Measurements from ENCODE around the gene MYH7B.

Gene MYH7B

DNA sequence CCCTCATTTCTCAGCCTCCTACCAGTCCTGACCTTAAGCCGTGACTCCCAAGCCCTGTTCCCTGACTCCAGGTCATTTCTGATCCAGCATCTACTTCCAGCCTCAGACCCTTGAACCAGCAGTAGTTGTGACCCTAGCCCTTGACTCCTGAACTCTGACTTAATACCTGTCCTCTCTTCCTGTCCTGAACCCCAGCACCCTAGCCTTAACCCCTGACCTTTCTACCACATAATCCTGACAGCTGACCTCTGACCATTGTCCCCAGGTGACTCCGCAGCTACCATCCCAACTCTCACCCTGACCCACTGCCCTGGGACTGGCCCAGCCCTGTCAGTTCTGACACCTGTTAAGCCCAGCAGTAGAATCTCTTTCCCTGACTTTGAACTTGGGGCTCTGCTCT is 42.1 kb downstream of the MYH7B start:
- Histone ChIP-seq H3K4me1 (ENCODE audit: control insufficient read depth, low read depth, low read length) (no peaks in the 10 kb centered on the region), H3K27ac (ENCODE audit: low read depth, low read length) (no peak overlapping the region)

DNA sequence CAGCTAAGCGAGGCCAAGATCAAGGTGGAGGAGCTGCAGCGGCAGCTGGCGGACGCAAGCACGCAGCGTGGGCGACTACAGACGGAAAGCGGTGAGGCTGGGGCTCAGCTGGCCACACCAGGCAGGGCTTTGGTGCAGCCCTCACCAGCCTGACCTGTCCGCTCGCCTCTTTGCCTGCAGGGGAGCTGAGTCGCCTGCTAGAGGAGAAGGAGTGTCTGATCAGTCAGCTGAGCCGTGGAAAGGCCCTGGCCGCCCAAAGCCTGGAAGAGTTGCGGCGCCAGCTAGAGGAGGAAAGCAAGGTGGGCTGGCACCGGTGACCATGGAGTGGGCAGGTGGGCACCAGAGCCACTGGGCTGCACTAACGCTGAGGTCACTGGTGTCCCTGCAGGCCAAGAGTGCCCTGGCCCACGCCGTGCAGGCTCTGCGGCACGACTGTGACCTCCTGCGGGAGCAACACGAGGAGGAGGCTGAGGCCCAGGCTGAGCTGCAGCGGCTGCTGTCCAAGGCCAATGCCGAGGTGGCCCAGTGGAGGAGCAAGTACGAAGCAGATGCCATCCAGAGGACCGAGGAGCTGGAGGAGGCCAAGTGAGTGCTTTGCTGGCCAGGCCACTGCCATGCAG is 42.8 kb downstream of the MYH7B start:
- WGBS (ENCODE audit: extremely low coverage, insufficient coverage, low lambda C conversion rate), result no CpG with 5 or more reads among the region's 28 CpGs
- Histone ChIP-seq H3K23ac (ENCODE audit: low read length) (no peak overlapping the region), H3K4me2 (ENCODE audit: low read length) (no peak overlapping the region), H2BK120ac (ENCODE audit: low read depth, low read length) (no peak overlapping the region), H3K56ac (ENCODE audit: low read length) (no peak overlapping the region), H3K9ac (ENCODE audit: low read length) (no peak overlapping the region), H3K27me3 (ENCODE audit: insufficient read depth, low read length, poor library complexity) (no peaks in the 10 kb centered on the region), H4K8ac (ENCODE audit: low read depth, low read length) (no peak overlapping the region), H3K27ac (ENCODE audit: low read depth, low read length) (no peak overlapping the region), H3K36me3 (ENCODE audit: control insufficient read depth, insufficient read depth, low read length) (peaks cover 8% of the 10 kb centered on the region), H3K4me1 (ENCODE audit: control insufficient read depth, low read depth, low read length) (no peaks in the 10 kb centered on the region), H3K18ac (ENCODE audit: low read length) (no peak overlapping the region), H3K4me3 (ENCODE audit: low read length) (no peak overlapping the region), H3K79me2 (ENCODE audit: control insufficient read depth, insufficient read depth, low read length) (no peaks in the 10 kb centered on the region), H2BK15ac (replicated peaks; ENCODE audit: low read depth) (no peak overlapping the region), H4K5ac (ENCODE audit: low read length) (no peak overlapping the region), H2AK5ac (ENCODE audit: low read length) (no peak overlapping the region), H2BK5ac (ENCODE audit: low read length) (no peak overlapping the region), H3K4ac (ENCODE audit: low read depth, low read length) (no peak overlapping the region), H3K79me1 (ENCODE audit: low read length) (no peaks in the 10 kb centered on the region)
- peak; percentile 29 for DNase-seq

More for the DNA sequence above, 42.1 kb downstream of the MYH7B start:
- Histone ChIP-seq H2BK120ac (ENCODE audit: low read depth, low read length) (no peak overlapping the region), H3K18ac (ENCODE audit: low read length) (no peak overlapping the region), H3K27me3 (ENCODE audit: insufficient read depth, low read length, poor library complexity) (no peaks in the 10 kb centered on the region), H3K9ac (ENCODE audit: low read length) (no peak overlapping the region), H3K4me2 (ENCODE audit: low read length) (no peak overlapping the region), H3K56ac (ENCODE audit: low read length) (no peak overlapping the region), H4K5ac (ENCODE audit: low read length) (no peak overlapping the region), H3K4ac (ENCODE audit: low read depth, low read length) (no peak overlapping the region), H3K79me1 (ENCODE audit: low read length) (no peaks in the 10 kb centered on the region), H3K23ac (ENCODE audit: low read length) (no peak overlapping the region), H4K8ac (ENCODE audit: low read depth, low read length) (no peak overlapping the region), H3K79me2 (ENCODE audit: control insufficient read depth, insufficient read depth, low read length) (no peaks in the 10 kb centered on the region), H3K4me3 (ENCODE audit: low read length) (no peak overlapping the region), H2BK15ac (replicated peaks; ENCODE audit: low read depth) (no peak overlapping the region), H3K36me3 (ENCODE audit: control insufficient read depth, insufficient read depth, low read length) (peaks cover 6% of the 10 kb centered on the region), H2AK5ac (ENCODE audit: low read length) (no peak overlapping the region), H2BK5ac (ENCODE audit: low read length) (no peak overlapping the region)
- DNase-seq, result no peak
- no CpG with 5 or more reads among the region's 2 CpGs for WGBS (ENCODE audit: extremely low coverage, insufficient coverage, low lambda C conversion rate)

DNA sequence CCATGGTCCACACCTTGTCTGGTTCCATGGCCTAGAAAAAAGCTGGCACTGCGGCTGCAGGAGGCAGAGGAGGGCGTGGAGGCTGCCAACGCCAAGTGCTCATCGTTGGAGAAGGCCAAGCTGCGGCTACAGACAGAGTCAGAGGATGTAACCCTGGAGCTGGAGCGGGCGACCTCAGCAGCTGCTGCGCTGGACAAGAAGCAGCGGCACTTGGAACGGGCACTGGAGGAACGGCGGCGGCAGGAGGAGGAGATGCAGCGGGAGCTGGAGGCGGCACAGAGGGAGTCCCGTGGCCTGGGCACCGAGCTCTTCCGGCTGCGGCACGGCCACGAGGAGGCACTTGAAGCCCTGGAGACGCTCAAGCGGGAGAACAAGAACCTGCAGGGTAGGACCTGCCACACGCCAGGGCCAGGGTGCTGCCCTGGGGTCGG is 43.4 kb downstream of the MYH7B start:
- peaks cover 8% of the 10 kb centered on the region for H3K36me3 ChIP-seq (ENCODE audit: control insufficient read depth, insufficient read depth, low read length)
- H2BK120ac ChIP-seq (ENCODE audit: low read depth, low read length), result no peak overlapping the region
- H2AK5ac ChIP-seq (ENCODE audit: low read length), result no peak overlapping the region
- H3K79me2 ChIP-seq (ENCODE audit: control insufficient read depth, insufficient read depth, low read length), result no peaks in the 10 kb centered on the region
- WGBS (ENCODE audit: extremely low coverage, insufficient coverage, low lambda C conversion rate), result no CpG with 5 or more reads among the region's 25 CpGs
- H3K27me3 ChIP-seq (ENCODE audit: insufficient read depth, low read length, poor library complexity), result no peaks in the 10 kb centered on the region
- no peak overlapping the region for H3K9ac ChIP-seq (ENCODE audit: low read length)
- DNase-seq, result no peak
- H3K4me2 ChIP-seq (ENCODE audit: low read length), result no peak overlapping the region
- H2BK5ac ChIP-seq (ENCODE audit: low read length), result no peak overlapping the region
- no peak overlapping the region for H4K8ac ChIP-seq (ENCODE audit: low read depth, low read length)
- no peak overlapping the region for H3K56ac ChIP-seq (ENCODE audit: low read length)
- no peak overlapping the region for H3K4ac ChIP-seq (ENCODE audit: low read depth, low read length)
- no peak overlapping the region for H3K18ac ChIP-seq (ENCODE audit: low read length)
- no peak overlapping the region for H3K27ac ChIP-seq (ENCODE audit: low read depth, low read length)
- no peak overlapping the region for H4K5ac ChIP-seq (ENCODE audit: low read length)
- H3K4me3 ChIP-seq (ENCODE audit: low read length), result no peak overlapping the region
- H2BK15ac ChIP-seq (replicated peaks; ENCODE audit: low read depth), result no peak overlapping the region
- H3K23ac ChIP-seq (ENCODE audit: low read length), result no peak overlapping the region
- no peaks in the 10 kb centered on the region for H3K79me1 ChIP-seq (ENCODE audit: low read length)
- H3K4me1 ChIP-seq (ENCODE audit: control insufficient read depth, low read depth, low read length), result no peaks in the 10 kb centered on the region

DNA sequence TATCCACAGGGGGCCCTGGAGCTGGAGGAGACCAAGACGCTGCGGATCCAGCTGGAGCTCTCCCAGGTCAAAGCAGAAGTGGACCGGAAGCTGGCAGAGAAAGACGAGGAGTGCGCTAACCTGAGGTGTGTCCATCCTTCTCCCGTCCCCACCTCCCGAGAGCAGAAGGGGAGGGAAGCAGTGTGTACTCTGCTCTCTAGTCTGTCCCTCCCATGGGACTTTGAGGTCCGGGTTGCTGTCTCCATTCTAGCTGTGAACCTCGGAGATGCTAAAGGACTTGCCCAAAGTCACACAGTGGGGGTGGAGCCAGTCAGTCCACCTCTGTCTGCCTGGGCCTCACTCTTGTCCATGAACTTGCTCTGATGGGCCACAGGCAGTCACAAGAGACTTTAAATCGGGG is 44.1 kb downstream of the MYH7B start:
- H3K4me1 ChIP-seq (ENCODE audit: control insufficient read depth, low read depth, low read length), result no peaks in the 10 kb centered on the region
- no peak overlapping the region for H3K27ac ChIP-seq (ENCODE audit: low read depth, low read length)
- no peak overlapping the region for H2AK5ac ChIP-seq (ENCODE audit: low read length)
- H3K36me3 ChIP-seq (ENCODE audit: control insufficient read depth, insufficient read depth, low read length), result peaks cover 10% of the 10 kb centered on the region
- H3K23ac ChIP-seq (ENCODE audit: low read length), result no peak overlapping the region
- no peaks in the 10 kb centered on the region for H3K27me3 ChIP-seq (ENCODE audit: insufficient read depth, low read length, poor library complexity)
- DNase-seq, result no peak
- no peak overlapping the region for H3K9ac ChIP-seq (ENCODE audit: low read length)
- H2BK120ac ChIP-seq (ENCODE audit: low read depth, low read length), result no peak overlapping the region
- no peak overlapping the region for H3K18ac ChIP-seq (ENCODE audit: low read length)
- no peak overlapping the region for H3K56ac ChIP-seq (ENCODE audit: low read length)
- no peak overlapping the region for H4K5ac ChIP-seq (ENCODE audit: low read length)
- H3K4me3 ChIP-seq (ENCODE audit: low read length), result no peak overlapping the region
- H4K8ac ChIP-seq (ENCODE audit: low read depth, low read length), result no peak overlapping the region
- H2BK15ac ChIP-seq (replicated peaks; ENCODE audit: low read depth), result no peak overlapping the region
- no peak overlapping the region for H2BK5ac ChIP-seq (ENCODE audit: low read length)
- H3K4me2 ChIP-seq (ENCODE audit: low read length), result no peak overlapping the region
- no CpG with 5 or more reads among the region's 10 CpGs for WGBS (ENCODE audit: extremely low coverage, insufficient coverage, low lambda C conversion rate)
- no peak overlapping the region for H3K4ac ChIP-seq (ENCODE audit: low read depth, low read length)
- H3K79me1 ChIP-seq (ENCODE audit: low read length), result no peaks in the 10 kb centered on the region
- H3K79me2 ChIP-seq (ENCODE audit: control insufficient read depth, insufficient read depth, low read length), result no peaks in the 10 kb centered on the region

DNA sequence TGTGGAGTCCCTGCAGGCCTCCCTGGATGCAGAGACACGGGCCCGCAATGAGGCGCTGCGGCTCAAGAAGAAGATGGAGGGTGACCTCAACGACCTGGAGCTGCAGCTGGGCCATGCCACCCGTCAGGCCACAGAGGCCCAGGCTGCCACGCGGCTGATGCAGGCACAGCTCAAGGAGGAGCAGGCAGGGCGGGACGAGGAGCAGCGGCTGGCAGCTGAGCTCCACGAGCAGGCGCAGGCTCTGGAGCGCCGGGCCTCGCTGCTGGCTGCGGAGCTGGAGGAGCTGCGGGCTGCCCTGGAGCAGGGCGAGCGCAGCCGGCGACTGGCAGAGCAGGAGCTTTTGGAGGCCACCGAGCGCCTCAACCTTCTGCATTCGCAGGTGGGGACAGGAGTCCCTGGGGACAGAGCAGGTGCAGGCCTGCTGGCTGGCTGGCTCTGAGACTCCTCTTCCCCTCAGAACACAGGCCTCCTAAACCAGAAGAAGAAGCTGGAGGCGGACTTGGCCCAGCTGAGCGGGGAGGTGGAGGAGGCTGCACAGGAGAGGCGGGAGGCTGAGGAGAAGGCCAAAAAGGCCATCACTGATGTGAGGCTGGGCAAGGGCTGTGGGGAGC is 44.7 kb downstream of the MYH7B start:
- no peak for DNase-seq
- no peak overlapping the region for H3K23ac ChIP-seq (ENCODE audit: low read length)
- no peak overlapping the region for H2BK120ac ChIP-seq (ENCODE audit: low read depth, low read length)
- no peak overlapping the region for H3K18ac ChIP-seq (ENCODE audit: low read length)
- H3K27ac ChIP-seq (ENCODE audit: low read depth, low read length), result no peak overlapping the region
- H3K79me2 ChIP-seq (ENCODE audit: control insufficient read depth, insufficient read depth, low read length), result no peaks in the 10 kb centered on the region
- H3K56ac ChIP-seq (ENCODE audit: low read length), result no peak overlapping the region
- H3K4me3 ChIP-seq (ENCODE audit: low read length), result no peak overlapping the region
- no peak overlapping the region for H4K8ac ChIP-seq (ENCODE audit: low read depth, low read length)
- no peak overlapping the region for H3K4ac ChIP-seq (ENCODE audit: low read depth, low read length)
- H3K36me3 ChIP-seq (ENCODE audit: control insufficient read depth, insufficient read depth, low read length), result peaks cover 11% of the 10 kb centered on the region
- no peaks in the 10 kb centered on the region for H3K27me3 ChIP-seq (ENCODE audit: insufficient read depth, low read length, poor library complexity)
- no peak overlapping the region for H3K4me2 ChIP-seq (ENCODE audit: low read length)
- H3K79me1 ChIP-seq (ENCODE audit: low read length), result no peaks in the 10 kb centered on the region
- no peak overlapping the region for H2BK15ac ChIP-seq (replicated peaks; ENCODE audit: low read depth)
- no CpG with 5 or more reads among the region's 28 CpGs for WGBS (ENCODE audit: extremely low coverage, insufficient coverage, low lambda C conversion rate)
- H4K5ac ChIP-seq (ENCODE audit: low read length), result no peak overlapping the region
- H2AK5ac ChIP-seq (ENCODE audit: low read length), result no peak overlapping the region
- no peaks in the 10 kb centered on the region for H3K4me1 ChIP-seq (ENCODE audit: control insufficient read depth, low read depth, low read length)
- H2BK5ac ChIP-seq (ENCODE audit: low read length), result no peak overlapping the region
- no peak overlapping the region for H3K9ac ChIP-seq (ENCODE audit: low read length)
